ENCODE measurements around the gene SLC22A23.

DNA sequence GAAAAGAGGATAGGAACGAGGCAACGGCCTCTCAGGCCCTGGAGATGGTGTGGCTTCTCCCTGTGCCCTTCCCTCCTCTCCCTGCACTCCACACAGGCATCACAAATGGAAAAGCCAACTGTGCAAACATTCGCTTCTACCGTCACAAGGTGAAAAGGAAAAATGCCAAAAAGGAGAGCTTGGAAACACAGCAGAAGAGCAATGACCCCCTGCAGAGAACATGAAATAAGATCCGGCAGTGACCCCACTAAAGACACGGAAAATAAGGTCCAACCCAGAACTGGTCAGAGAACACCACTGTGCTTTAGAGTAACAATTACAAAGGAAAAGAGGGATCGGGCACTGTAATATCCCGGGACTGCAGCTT, 63.0 kb downstream of the SLC22A23 start:
- TF ChIP-seq, protein P1, sequence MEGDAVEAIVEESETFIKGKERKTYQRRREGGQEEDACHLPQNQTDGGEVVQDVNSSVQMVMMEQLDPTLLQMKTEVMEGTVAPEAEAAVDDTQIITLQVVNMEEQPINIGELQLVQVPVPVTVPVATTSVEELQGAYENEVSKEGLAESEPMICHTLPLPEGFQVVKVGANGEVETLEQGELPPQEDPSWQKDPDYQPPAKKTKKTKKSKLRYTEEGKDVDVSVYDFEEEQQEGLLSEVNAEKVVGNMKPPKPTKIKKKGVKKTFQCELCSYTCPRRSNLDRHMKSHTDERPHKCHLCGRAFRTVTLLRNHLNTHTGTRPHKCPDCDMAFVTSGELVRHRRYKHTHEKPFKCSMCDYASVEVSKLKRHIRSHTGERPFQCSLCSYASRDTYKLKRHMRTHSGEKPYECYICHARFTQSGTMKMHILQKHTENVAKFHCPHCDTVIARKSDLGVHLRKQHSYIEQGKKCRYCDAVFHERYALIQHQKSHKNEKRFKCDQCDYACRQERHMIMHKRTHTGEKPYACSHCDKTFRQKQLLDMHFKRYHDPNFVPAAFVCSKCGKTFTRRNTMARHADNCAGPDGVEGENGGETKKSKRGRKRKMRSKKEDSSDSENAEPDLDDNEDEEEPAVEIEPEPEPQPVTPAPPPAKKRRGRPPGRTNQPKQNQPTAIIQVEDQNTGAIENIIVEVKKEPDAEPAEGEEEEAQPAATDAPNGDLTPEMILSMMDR (IDR thresholded peaks at IDR 0.05), result no peak
- no peak for TF ChIP-seq ZFX (IDR thresholded peaks at IDR 0.05; ENCODE audit: borderline replicate concordance)

All from 22Rv1 (cell line).